ENCODE results near the gene TRIM7.

The TRIM7 gene

GRCh38 chr5:181203777-181204112 is 1.3 kb downstream of the TRIM7 start:
- no peaks in the 10 kb centered on the region for H3K27me3 ChIP-seq (ENCODE audit: insufficient read depth, low read depth)
- TF ChIP-seq CTCF (conservative IDR thresholded peaks at IDR 0.05; ENCODE audit: low read depth, low read length): no peak
- H4K20me1 ChIP-seq (ENCODE audit: insufficient read depth): no peaks in the 10 kb centered on the region
- no peaks in the 10 kb centered on the region for H3K79me2 ChIP-seq (ENCODE audit: insufficient read depth, low read depth)
- H3K4me3 ChIP-seq (IDR thresholded peaks at IDR 0.05; ENCODE audit: insufficient read depth, low read depth, low read length): no peak overlapping the region
- H3K4me2 ChIP-seq: no peak overlapping the region
- no peaks in the 10 kb centered on the region for H3K36me3 ChIP-seq (ENCODE audit: insufficient read depth)
- no peak overlapping the region for H2AFZ ChIP-seq (ENCODE audit: low read depth)
- no peak overlapping the region for H3K9ac ChIP-seq
- H3K27ac ChIP-seq: no peak overlapping the region
- peaks cover 7% of the 10 kb centered on the region for H3K4me1 ChIP-seq (ENCODE audit: low read depth, poor library complexity, severe bottlenecking)

- Histone ChIP-seq H3K36me3 (ENCODE audit: insufficient read depth) (no peaks in the 10 kb centered on the region), H3K4me3 (IDR thresholded peaks at IDR 0.05; ENCODE audit: insufficient read depth, low read depth, low read length) (no peak overlapping the region), H2AFZ (ENCODE audit: low read depth) (no peak overlapping the region), H3K79me2 (ENCODE audit: insufficient read depth, low read depth) (no peaks in the 10 kb centered on the region), H3K27ac (no peak overlapping the region), H3K4me2 (no peak overlapping the region), H3K9ac (no peak overlapping the region), H3K27me3 (ENCODE audit: insufficient read depth, low read depth) (no peaks in the 10 kb centered on the region), H4K20me1 (ENCODE audit: insufficient read depth) (no peaks in the 10 kb centered on the region), H3K4me1 (ENCODE audit: low read depth, poor library complexity, severe bottlenecking) (peaks cover 4% of the 10 kb centered on the region)
- no peak for TF ChIP-seq CTCF (conservative IDR thresholded peaks at IDR 0.05; ENCODE audit: low read depth, low read length)
Measured at GRCh38 chr5:181203093-181203711, 1.8 kb downstream of the TRIM7 start.

- Histone ChIP-seq H3K79me2 (ENCODE audit: insufficient read depth, low read depth) (no peaks in the 10 kb centered on the region), H2AFZ (ENCODE audit: low read depth) (no peak overlapping the region), H3K4me1 (ENCODE audit: low read depth, poor library complexity, severe bottlenecking) (no peaks in the 10 kb centered on the region), H3K27me3 (ENCODE audit: insufficient read depth, low read depth) (no peaks in the 10 kb centered on the region), H3K36me3 (ENCODE audit: insufficient read depth) (no peaks in the 10 kb centered on the region), H3K4me2 (no peak overlapping the region), H3K27ac (no peak overlapping the region), H3K9ac (no peak overlapping the region), H4K20me1 (ENCODE audit: insufficient read depth) (no peaks in the 10 kb centered on the region), H3K4me3 (IDR thresholded peaks at IDR 0.05; ENCODE audit: insufficient read depth, low read depth, low read length) (no peak overlapping the region)
- no peak for TF ChIP-seq CTCF (conservative IDR thresholded peaks at IDR 0.05; ENCODE audit: low read depth, low read length)
Measured at GRCh38 chr5:181200816-181201215, 4.2 kb downstream of the TRIM7 start.

GRCh38 chr5:181199881-181200638 is 4.9 kb downstream of the TRIM7 start:
- no peaks in the 10 kb centered on the region for H3K27me3 ChIP-seq (ENCODE audit: insufficient read depth, low read depth)
- H3K9ac ChIP-seq: no peak overlapping the region

More at GRCh38 chr5:181199881-181200638, 4.9 kb downstream of the TRIM7 start:
- Histone ChIP-seq H3K4me2 (no peak overlapping the region), H3K4me1 (ENCODE audit: low read depth, poor library complexity, severe bottlenecking) (no peaks in the 10 kb centered on the region), H4K20me1 (ENCODE audit: insufficient read depth) (no peaks in the 10 kb centered on the region), H3K4me3 (IDR thresholded peaks at IDR 0.05; ENCODE audit: insufficient read depth, low read depth, low read length) (no peak overlapping the region), H3K27ac (no peak overlapping the region), H3K36me3 (ENCODE audit: insufficient read depth) (no peaks in the 10 kb centered on the region), H3K79me2 (ENCODE audit: insufficient read depth, low read depth) (no peaks in the 10 kb centered on the region), H2AFZ (ENCODE audit: low read depth) (no peak overlapping the region)
- TF ChIP-seq CTCF (conservative IDR thresholded peaks at IDR 0.05; ENCODE audit: low read depth, low read length): no peak

Data from KMS-11 (cell line).